Endothelial cell (in vitro differentiated cells): ENCODE data around the gene SCLT1. TPM values are rescaled to one million over a fixed set of nuclear protein-coding genes. Genes with fewer than 3 reads are reported as not detected.
A peak's percentile ranks its signal among the peaks of the same experiment; 100 is the strongest.

Experiments used
- DNase-seq: peaks from one replicate; pipeline ENCODE4 v3.0.0; 2021; ENCODE audit warnings: low spot score
- H3K27ac Mint-ChIP-seq: one replicate; pipeline ENCODE4 v1.8.0; 2021; ENCODE audit warnings: mixed read lengths, inconsistent platforms; ENCODE audit not compliant: unreplicated experiment
- H3K27me3 Mint-ChIP-seq: one replicate; pipeline ENCODE4 v1.8.0; 2021; ENCODE audit warnings: mild to moderate bottlenecking, moderate library complexity, mixed read lengths, inconsistent platforms; ENCODE audit not compliant: unreplicated experiment
- H3K36me3 Mint-ChIP-seq: one replicate; pipeline ENCODE4 v1.8.0; 2021; ENCODE audit warnings: mild to moderate bottlenecking, low read depth, mixed read lengths, inconsistent platforms; ENCODE audit not compliant: unreplicated experiment
- H3K4me1 Mint-ChIP-seq: one replicate; pipeline ENCODE4 v1.8.0; 2021; ENCODE audit warnings: mild to moderate bottlenecking, mixed read lengths, inconsistent platforms; ENCODE audit not compliant: unreplicated experiment
- H3K4me3 Mint-ChIP-seq: one replicate; pipeline ENCODE4 v1.8.0; 2021; ENCODE audit warnings: mild to moderate bottlenecking, mixed read lengths, inconsistent platforms; ENCODE audit not compliant: unreplicated experiment
- H3K9me3 Mint-ChIP-seq: one replicate; pipeline ENCODE4 v1.8.0; 2021; ENCODE audit warnings: mixed read lengths, inconsistent platforms; ENCODE audit not compliant: unreplicated experiment
- long read RNA-seq: library from polyadenylated mRNA; unstranded; transcript quantifications from one replicate; pipeline ENCODE4 v2.0.0, GENCODE V29; 2020; ENCODE audit not compliant: unreplicated experiment
- total RNA-seq: library from RNA; stranded (reverse); fragmentation: NEBNext Ultra II Directional; extraction: Animal tissue kit (Norgen Biotek cat#: 25700); gene quantifications from one replicate; pipeline ENCODE4 v1.2.1, GENCODE V29; 2021; ENCODE audit not compliant: unreplicated experiment
- TF ChIP-seq, protein P1 (sequence below): fragments of 200-600 bp; sonication (generic); IDR thresholded peaks from one replicate; pipeline ENCODE4 v1.5.0; 2021; ENCODE audit warnings: antibody characterized with exemption; ENCODE audit not compliant: unreplicated experiment

The SCLT1 gene
- 22.2 TPM for total RNA-seq
- long read RNA-seq, partial matches to known transcripts = 3 of 8 reads
- long read RNA-seq, other reads (novel, unspliced or antisense) = 3 of 8 reads

DNA sequence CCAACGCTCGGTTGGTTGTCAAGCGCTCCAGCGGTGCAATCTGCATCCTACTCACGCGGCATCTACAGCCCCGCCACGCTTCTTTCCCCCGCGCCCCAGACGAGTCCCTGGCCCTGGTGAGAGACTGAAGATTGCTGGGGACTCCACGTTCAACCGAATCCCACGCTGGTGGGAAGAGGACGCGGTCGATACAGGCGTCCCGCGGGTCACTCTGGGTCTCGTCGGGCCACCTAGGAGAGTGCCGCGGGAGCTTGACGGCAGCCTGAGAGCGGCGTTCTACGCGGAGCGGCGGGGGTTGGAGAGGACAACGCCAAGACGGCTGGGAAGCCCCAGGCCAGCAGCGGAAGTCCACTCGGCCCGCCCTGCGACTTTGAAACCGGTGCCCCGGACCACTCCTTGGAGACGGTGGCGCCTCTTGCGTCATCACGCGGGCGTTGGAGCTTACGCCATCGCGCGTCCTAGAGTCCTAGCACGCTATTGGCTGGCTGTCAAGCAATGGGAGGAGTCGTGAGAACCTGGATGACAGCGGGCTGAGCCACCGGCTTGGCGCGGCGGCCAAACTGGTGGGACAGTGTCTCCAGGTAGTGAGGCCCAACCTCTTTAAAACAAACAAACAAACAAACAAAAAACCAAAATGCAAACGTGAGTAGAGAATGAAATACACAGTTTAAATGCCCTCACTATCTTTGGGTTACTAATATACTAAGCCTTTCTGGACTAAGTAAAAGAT, at the start of gene SCLT1:
TSS of gene SCLT1 (minus strand) at position 349 of the 730 bp plus-strand sequence. CDS start 436 bp downstream, outside the sequence.
- H3K27ac Mint-ChIP-seq = no peak within 1 kb of the TSS
- no peaks in the 10 kb centered on the region for H3K27me3 Mint-ChIP-seq
- TF ChIP-seq, protein P1, sequence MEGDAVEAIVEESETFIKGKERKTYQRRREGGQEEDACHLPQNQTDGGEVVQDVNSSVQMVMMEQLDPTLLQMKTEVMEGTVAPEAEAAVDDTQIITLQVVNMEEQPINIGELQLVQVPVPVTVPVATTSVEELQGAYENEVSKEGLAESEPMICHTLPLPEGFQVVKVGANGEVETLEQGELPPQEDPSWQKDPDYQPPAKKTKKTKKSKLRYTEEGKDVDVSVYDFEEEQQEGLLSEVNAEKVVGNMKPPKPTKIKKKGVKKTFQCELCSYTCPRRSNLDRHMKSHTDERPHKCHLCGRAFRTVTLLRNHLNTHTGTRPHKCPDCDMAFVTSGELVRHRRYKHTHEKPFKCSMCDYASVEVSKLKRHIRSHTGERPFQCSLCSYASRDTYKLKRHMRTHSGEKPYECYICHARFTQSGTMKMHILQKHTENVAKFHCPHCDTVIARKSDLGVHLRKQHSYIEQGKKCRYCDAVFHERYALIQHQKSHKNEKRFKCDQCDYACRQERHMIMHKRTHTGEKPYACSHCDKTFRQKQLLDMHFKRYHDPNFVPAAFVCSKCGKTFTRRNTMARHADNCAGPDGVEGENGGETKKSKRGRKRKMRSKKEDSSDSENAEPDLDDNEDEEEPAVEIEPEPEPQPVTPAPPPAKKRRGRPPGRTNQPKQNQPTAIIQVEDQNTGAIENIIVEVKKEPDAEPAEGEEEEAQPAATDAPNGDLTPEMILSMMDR = no peak
- peaks cover 20% of the 10 kb centered on the region for H3K4me1 Mint-ChIP-seq
- H3K4me3 Mint-ChIP-seq = no peak within 1 kb of the TSS
- H3K36me3 Mint-ChIP-seq = no peaks in the 10 kb centered on the region
- peak; percentile 96 for DNase-seq
- no peaks in the 10 kb centered on the region for H3K9me3 Mint-ChIP-seq

DNA sequence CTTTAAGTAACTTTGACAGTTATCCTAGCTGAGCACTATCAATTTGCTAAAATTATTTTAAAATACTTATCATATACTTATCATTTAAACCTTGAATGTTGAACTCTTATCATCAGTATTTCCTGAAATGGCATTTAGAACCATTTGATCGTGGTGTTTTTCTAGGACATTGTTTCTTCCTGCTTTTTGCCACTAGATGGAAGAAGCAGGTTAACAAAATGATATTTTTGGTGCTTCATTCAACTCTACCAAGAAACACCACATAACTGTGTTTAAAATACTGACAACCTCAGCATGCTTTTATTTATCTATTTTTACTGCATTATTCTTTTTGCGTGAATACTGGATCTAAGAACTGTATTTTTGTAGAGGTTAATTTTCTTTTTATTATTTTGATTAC, 47.2 kb upstream of the SCLT1 start:
- Mint-ChIP-seq H3K36me3 (no peaks in the 10 kb centered on the region), H3K9me3 (no peaks in the 10 kb centered on the region), H3K27me3 (peaks cover 3% of the 10 kb centered on the region), H3K4me1 (peaks cover 32% of the 10 kb centered on the region), H3K4me3 (no peak overlapping the region), H3K27ac (no peak overlapping the region)
- TF ChIP-seq, protein P1 = no peak
- DNase-seq = no peak

DNA sequence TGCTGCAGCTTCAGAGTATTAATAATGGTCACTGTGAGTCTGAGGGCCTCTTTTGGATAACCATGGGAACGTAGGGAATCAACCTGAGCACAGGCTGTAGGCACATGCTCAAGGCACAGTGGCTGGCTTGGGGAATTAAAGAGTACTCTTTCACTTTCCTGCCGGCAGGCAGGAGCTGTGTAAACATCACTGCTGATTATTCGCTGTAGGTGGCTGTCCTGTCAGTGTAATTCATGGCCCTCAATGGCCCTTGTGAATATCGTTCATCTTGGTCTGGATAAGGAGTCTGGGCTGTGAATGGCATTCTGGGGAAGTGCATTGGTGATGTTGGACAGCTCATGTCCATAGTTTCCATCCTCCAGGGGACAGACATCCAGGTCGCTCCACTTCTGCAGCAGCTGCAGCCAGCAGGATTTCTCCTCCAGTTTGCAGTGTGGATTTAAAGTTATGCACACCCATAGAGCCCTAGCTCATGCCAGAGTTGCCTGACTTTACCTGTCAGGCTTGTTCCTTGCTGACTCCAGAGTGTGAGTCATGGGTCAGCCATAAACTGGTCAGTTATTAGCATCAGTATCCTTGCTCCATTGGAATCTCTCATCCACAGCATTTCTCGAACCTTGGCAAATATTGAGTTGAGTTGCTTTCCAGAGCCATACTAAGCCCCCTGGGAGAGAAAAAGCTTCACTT, 45.6 kb upstream of the SCLT1 start:
- no peak for DNase-seq
- Mint-ChIP-seq H3K36me3 (no peaks in the 10 kb centered on the region), H3K27me3 (peaks cover 5% of the 10 kb centered on the region), H3K27ac (no peak overlapping the region), H3K4me1 (peaks cover 16% of the 10 kb centered on the region), H3K4me3 (no peak overlapping the region), H3K9me3 (no peaks in the 10 kb centered on the region)
- TF ChIP-seq, protein P1 = no peak

DNA sequence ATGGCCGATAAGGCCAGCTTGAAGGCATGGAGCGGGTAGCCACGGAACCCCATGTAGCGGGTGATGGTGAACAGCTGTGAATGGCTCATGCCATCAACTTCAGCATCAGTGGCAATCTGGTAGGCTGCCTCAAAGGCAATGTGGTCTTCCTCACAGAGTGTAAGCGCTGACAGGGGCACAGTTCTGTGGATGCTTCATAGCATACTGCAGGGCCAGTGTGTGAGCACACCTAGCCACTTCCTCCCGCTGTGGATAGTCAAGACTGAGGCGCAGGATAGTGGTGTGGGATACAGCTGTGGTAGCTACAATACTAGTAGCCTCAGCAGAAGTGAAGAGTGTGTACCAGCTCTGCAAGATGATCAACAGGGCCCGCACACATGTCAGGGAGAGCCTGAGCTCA, 43.1 kb upstream of the SCLT1 start:
- DNase-seq = no peak
- H3K27me3 Mint-ChIP-seq = peaks cover 5% of the 10 kb centered on the region
- H3K36me3 Mint-ChIP-seq = no peaks in the 10 kb centered on the region
- TF ChIP-seq, protein P1 = no peak
- H3K9me3 Mint-ChIP-seq = no peaks in the 10 kb centered on the region
- peaks cover 10% of the 10 kb centered on the region for H3K4me1 Mint-ChIP-seq
- no peak overlapping the region for H3K27ac Mint-ChIP-seq
- no peak overlapping the region for H3K4me3 Mint-ChIP-seq

DNA sequence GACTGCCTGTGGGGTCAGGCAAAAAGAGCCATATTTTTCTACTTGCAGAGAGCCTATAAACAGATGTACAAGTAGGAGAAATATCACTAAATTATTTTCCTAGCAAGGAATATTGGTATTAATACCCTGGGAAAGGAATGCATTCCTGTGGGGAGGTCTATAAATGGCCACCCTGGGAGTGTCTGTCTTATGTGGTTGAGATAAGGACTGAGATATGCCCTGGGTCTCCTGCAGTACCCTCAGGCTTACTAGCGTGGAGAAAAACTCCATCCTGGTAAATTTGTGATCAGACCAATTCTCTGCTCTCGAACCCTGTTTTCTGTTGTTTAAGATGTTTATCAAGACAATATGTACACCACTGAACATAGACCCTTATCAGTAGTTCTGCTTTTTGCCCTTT, 38.0 kb upstream of the SCLT1 start:
- DNase-seq = no peak
- Mint-ChIP-seq H3K27me3 (peaks cover 2% of the 10 kb centered on the region), H3K4me3 (no peak overlapping the region), H3K9me3 (no peaks in the 10 kb centered on the region), H3K36me3 (no peaks in the 10 kb centered on the region), H3K27ac (no peak overlapping the region), H3K4me1 (no peaks in the 10 kb centered on the region)
- TF ChIP-seq, protein P1 = no peak
